H9 (cell line): Measurements from ENCODE around the gene MOB3B. TPM values are rescaled to one million over a fixed set of nuclear protein-coding genes. Genes with fewer than 3 reads are reported as not detected.

Source experiments
- DNase-seq: peaks from one replicate; pipeline ENCODE4 v3.0.0-alpha.2; 2017
- H2AFZ ChIP-seq: one replicate; pipeline ENCODE4 v1.6.1; 2013; ENCODE audit warnings: mild to moderate bottlenecking, low read length, control low read depth, moderate library complexity
- H2AK5ac ChIP-seq: 2 replicates; pipeline ENCODE4 v1.6.1; 2013; ENCODE audit warnings: low read length, control low read depth, mixed read lengths; ENCODE audit not compliant: insufficient read length
- H2BK120ac ChIP-seq: one replicate; pipeline ENCODE4 v1.6.1; 2013; ENCODE audit warnings: low read depth, mild to moderate bottlenecking, low read length, control low read depth, inconsistent platforms; ENCODE audit not compliant: poor library complexity, severe bottlenecking
- H2BK12ac ChIP-seq: 2 replicates; pipeline ENCODE4 v1.6.1; 2013; ENCODE audit warnings: low read length, control low read depth, mixed read lengths, low read depth; ENCODE audit not compliant: insufficient read length
- H2BK15ac ChIP-seq: 2 replicates; pipeline ENCODE4 v1.6.1; 2013; ENCODE audit warnings: low read depth, low read length, control low read depth
- H2BK20ac ChIP-seq: one replicate; pipeline ENCODE4 v1.6.1; 2013; ENCODE audit warnings: low read depth, mild to moderate bottlenecking, low read length, control low read depth, inconsistent platforms; ENCODE audit not compliant: poor library complexity, severe bottlenecking
- H2BK5ac ChIP-seq: 2 replicates; pipeline ENCODE4 v1.6.1; 2013; ENCODE audit warnings: low read length, control low read depth, mixed read lengths; ENCODE audit not compliant: insufficient read length
- H3K14ac ChIP-seq: 2 replicates; pipeline ENCODE4 v1.6.1; 2013; ENCODE audit warnings: low read length, control low read depth; ENCODE audit not compliant: insufficient read depth
- H3K18ac ChIP-seq: 2 replicates; pipeline ENCODE4 v1.6.1; 2013; ENCODE audit warnings: low read depth, mild to moderate bottlenecking, mixed read lengths, low read length, control low read depth; ENCODE audit not compliant: insufficient read length
- H3K23ac ChIP-seq: 2 replicates; pipeline ENCODE4 v1.6.1; 2013; ENCODE audit warnings: low read length, control low read depth, mixed read lengths, low read depth; ENCODE audit not compliant: insufficient read length
- H3K23me2 ChIP-seq: 2 replicates; pipeline ENCODE4 v1.6.1; 2013; ENCODE audit warnings: low read depth, mild to moderate bottlenecking, mixed read lengths, low read length, control low read depth; ENCODE audit not compliant: insufficient read length, poor library complexity, severe bottlenecking
- H3K27ac ChIP-seq: 2 replicates; pipeline ENCODE4 v1.5.1; 2013; ENCODE audit warnings: low read length, control low read depth, mixed read lengths, low read depth; ENCODE audit not compliant: insufficient read length
- H3K27me3 ChIP-seq: 2 replicates; pipeline ENCODE4 v1.6.1; 2013; ENCODE audit warnings: low read length, control low read depth, inconsistent platforms; ENCODE audit not compliant: insufficient read depth
- H3K4ac ChIP-seq: 2 replicates; pipeline ENCODE4 v1.6.1; 2013; ENCODE audit warnings: low read depth, mild to moderate bottlenecking, control low read depth, inconsistent platforms, low read length, moderate library complexity
- H3K4me1 ChIP-seq: 2 replicates; pipeline ENCODE4 v1.6.1; 2013; ENCODE audit warnings: low read length, control low read depth, inconsistent platforms; ENCODE audit not compliant: insufficient read depth
- H3K4me2 ChIP-seq: 2 replicates; pipeline ENCODE4 v1.6.1; 2013; ENCODE audit warnings: low read length, control low read depth, mixed read lengths; ENCODE audit not compliant: insufficient read length, insufficient read depth
- H3K56ac ChIP-seq: 2 replicates; pipeline ENCODE4 v1.6.1; 2013; ENCODE audit warnings: low read depth, mild to moderate bottlenecking, mixed read lengths, low read length, control low read depth; ENCODE audit not compliant: insufficient read length
- H3K79me1 ChIP-seq: 2 replicates; pipeline ENCODE4 v1.6.1; 2013; ENCODE audit warnings: low read depth, mild to moderate bottlenecking, moderate library complexity, low read length, control low read depth, inconsistent platforms; ENCODE audit not compliant: insufficient read depth, poor library complexity, severe bottlenecking
- H3K79me2 ChIP-seq: 2 replicates; pipeline ENCODE4 v1.6.1; 2013; ENCODE audit warnings: low read length, control low read depth, inconsistent platforms; ENCODE audit not compliant: insufficient read depth
- H3K9ac ChIP-seq: 2 replicates; pipeline ENCODE4 v1.6.1; 2013; ENCODE audit warnings: low read length, control low read depth, mixed read lengths; ENCODE audit not compliant: insufficient read length; ENCODE audit errors: extremely low read depth
- H3K9me3 ChIP-seq: one replicate; pipeline ENCODE4 v1.6.1; 2013; ENCODE audit warnings: low read depth, low read length, inconsistent platforms; ENCODE audit not compliant: control insufficient read depth
- H3T11ph ChIP-seq: one replicate; pipeline ENCODE4 v1.6.1; 2013; ENCODE audit warnings: mild to moderate bottlenecking, low read length, control low read depth, inconsistent platforms
- H4K20me1 ChIP-seq: one replicate; pipeline ENCODE4 v1.6.1; 2013; ENCODE audit not compliant: control insufficient read depth, insufficient read length, insufficient read depth
- H4K5ac ChIP-seq: 2 replicates; pipeline ENCODE4 v1.6.1; 2013; ENCODE audit warnings: low read depth, mild to moderate bottlenecking, mixed read lengths, low read length, control low read depth; ENCODE audit not compliant: insufficient read length
- H4K8ac ChIP-seq: replicated peaks from 2 replicates; pipeline ENCODE4 v1.6.1; 2013; ENCODE audit warnings: low read length, control low read depth, mixed read lengths, low read depth; ENCODE audit not compliant: insufficient read length
- H4K91ac ChIP-seq: 2 replicates; pipeline ENCODE4 v1.6.1; 2013; ENCODE audit warnings: low read depth, mild to moderate bottlenecking, moderate library complexity, mixed read lengths, low read length, control low read depth; ENCODE audit not compliant: insufficient read length
- H3K27ac Mint-ChIP-seq, 3 experiments: 2 replicates in 2 of 3; 3 replicates in 1 of 3; pipeline ENCODE4 v1.8.0; 2020 to 2021; ENCODE audit warnings: mixed read lengths in 3 of 3, mild to moderate bottlenecking in 1 of 3, moderate library complexity in 1 of 3
- H3K27me3 Mint-ChIP-seq: 2 replicates; pipeline ENCODE4 v1.8.0; 2021; ENCODE audit warnings: low read depth, mild to moderate bottlenecking, moderate library complexity, mixed read lengths
- H3K36me3 Mint-ChIP-seq, 3 experiments: 2 replicates in 2 of 3; 3 replicates in 1 of 3; pipeline ENCODE4 v1.8.0; 2020 to 2021; ENCODE audit warnings: low read depth in 3 of 3, mixed read lengths in 3 of 3; ENCODE audit not compliant: insufficient read depth in 1 of 3
- H3K4me1 Mint-ChIP-seq, 2 experiments: 2 replicates each; pipeline ENCODE4 v1.8.0; 2020; ENCODE audit warnings: mixed read lengths in 2 of 2
- H3K4me3 Mint-ChIP-seq, 2 experiments: 2 replicates in 1 of 2; 3 replicates in 1 of 2; pipeline ENCODE4 v1.8.0; 2020 to 2021; ENCODE audit warnings: mild to moderate bottlenecking in 2 of 2, mixed read lengths in 2 of 2, moderate library complexity in 1 of 2
- H3K9me3 Mint-ChIP-seq, 2 experiments: 2 replicates in 1 of 2; 3 replicates in 1 of 2; pipeline ENCODE4 v1.8.0; 2020; ENCODE audit warnings: mild to moderate bottlenecking in 2 of 2, mixed read lengths in 2 of 2, moderate library complexity in 1 of 2
- WGBS: extraction: QIAGEN DNeasy Blood & Tissue Kit; methylation state at CpG from one replicate; pipeline ENCODE4 v1.1.7; 2013; ENCODE audit warnings: missing lambda C conversion rate, low lambda C conversion rate, mixed read lengths; ENCODE audit not compliant: insufficient read length; ENCODE audit errors: extremely low coverage; 5-methylcytosine and 5-hydroxymethylcytosine counted together
- total RNA-seq: library from RNA; stranded (reverse); gene quantifications from 2 replicates; pipeline ENCODE4 v1.2.1, GENCODE V29; 2021
- TF ChIP-seq, protein P1 (sequence below): fragments of 200-600 bp; sonication (generic); conservative IDR thresholded peaks from 3 replicates; pipeline ENCODE4 v1.8.0; 2021; ENCODE audit warnings: antibody characterized with exemption, mild to moderate bottlenecking

The MOB3B gene
- total RNA-seq, 1 experiment from 2014 or later: 9.8 TPM

GRCh38 chr9:27279611-27280010 lies 250.0 kb downstream of the MOB3B start:
- Histone ChIP-seq H2BK20ac (no peak overlapping the region), H4K91ac (no peak overlapping the region), H2BK12ac (no peak overlapping the region), H3T11ph (no peak overlapping the region), H2BK15ac (no peak overlapping the region), H2BK5ac (no peak overlapping the region), H3K27me3 (no peaks in the 10 kb centered on the region), H3K56ac (no peak overlapping the region), H2AFZ (no peak overlapping the region), H3K14ac (no peak overlapping the region), H4K5ac (no peak overlapping the region), H3K79me1 (no peaks in the 10 kb centered on the region), H4K8ac (no peak overlapping the region), H3K4me2 (no peak overlapping the region), H3K9me3 (no peaks in the 10 kb centered on the region), H3K23me2 (no peaks in the 10 kb centered on the region), H3K18ac (no peak overlapping the region), H3K4ac (no peak overlapping the region), H3K79me2 (no peaks in the 10 kb centered on the region), H2BK120ac (no peak overlapping the region), H3K27ac (no peak overlapping the region), H2AK5ac (no peak overlapping the region), H3K23ac (no peak overlapping the region), H4K20me1 (no peaks in the 10 kb centered on the region), H3K9ac (no peak overlapping the region), H3K4me1 (peaks cover 3% of the 10 kb centered on the region; the same call in 1 of the 2 replicates)
- Mint-ChIP-seq H3K4me1 (peaks cover 11 to 20% of the 10 kb centered on the region in 2 experiments), H3K27me3 (no peaks in the 10 kb centered on the region), H3K9me3 (no peaks in the 10 kb centered on the region), H3K36me3 (no peaks in the 10 kb centered on the region), H3K27ac (no peak overlapping the region), H3K4me3 (no peak overlapping the region)
- WGBS: no CpG with 5 or more reads among the region's 3 CpGs
- no peak for DNase-seq
- TF ChIP-seq, protein P1, sequence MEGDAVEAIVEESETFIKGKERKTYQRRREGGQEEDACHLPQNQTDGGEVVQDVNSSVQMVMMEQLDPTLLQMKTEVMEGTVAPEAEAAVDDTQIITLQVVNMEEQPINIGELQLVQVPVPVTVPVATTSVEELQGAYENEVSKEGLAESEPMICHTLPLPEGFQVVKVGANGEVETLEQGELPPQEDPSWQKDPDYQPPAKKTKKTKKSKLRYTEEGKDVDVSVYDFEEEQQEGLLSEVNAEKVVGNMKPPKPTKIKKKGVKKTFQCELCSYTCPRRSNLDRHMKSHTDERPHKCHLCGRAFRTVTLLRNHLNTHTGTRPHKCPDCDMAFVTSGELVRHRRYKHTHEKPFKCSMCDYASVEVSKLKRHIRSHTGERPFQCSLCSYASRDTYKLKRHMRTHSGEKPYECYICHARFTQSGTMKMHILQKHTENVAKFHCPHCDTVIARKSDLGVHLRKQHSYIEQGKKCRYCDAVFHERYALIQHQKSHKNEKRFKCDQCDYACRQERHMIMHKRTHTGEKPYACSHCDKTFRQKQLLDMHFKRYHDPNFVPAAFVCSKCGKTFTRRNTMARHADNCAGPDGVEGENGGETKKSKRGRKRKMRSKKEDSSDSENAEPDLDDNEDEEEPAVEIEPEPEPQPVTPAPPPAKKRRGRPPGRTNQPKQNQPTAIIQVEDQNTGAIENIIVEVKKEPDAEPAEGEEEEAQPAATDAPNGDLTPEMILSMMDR: no peak
